Mammary microvascular endothelial cell (primary cell): ENCODE results near the gene SRSF5. TPM values are rescaled to one million over a fixed set of nuclear protein-coding genes. Genes with fewer than 3 reads are reported as not detected.

Experiments
- total RNA-seq: library from RNA; depleted of rRNA; stranded (reverse); fragments of >200 nt; gene quantifications from 2 replicates; pipeline ENCODE4 v1.2.3, GENCODE V29; 2015

SRSF5 gene
- total RNA-seq, result 114 and 122 TPM in 2 replicates

DNA sequence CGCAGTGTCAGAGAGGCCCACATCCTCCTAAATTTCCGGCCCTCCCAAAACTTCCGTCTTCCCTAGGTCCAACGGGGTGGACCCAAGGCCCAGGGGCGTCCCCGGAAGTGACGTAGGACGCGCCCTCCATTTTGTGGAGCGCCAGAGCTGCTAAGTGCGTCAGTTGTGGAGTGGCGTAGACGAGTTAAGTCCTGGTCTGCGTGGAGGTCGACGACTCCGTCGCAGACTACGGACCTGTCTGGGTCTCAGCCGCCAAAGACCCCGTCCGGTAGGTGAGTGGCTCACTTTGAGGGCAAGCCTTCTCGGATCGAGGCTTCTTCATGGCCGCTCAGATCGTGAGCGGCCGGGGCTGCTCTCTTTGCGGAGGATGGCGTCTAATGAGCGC is at the start of gene SRSF5:
TSS of gene SRSF5 (plus strand) at position 159 of the 385 bp plus-strand sequence. CDS start 1,015 bp downstream, outside the sequence.

DNA sequence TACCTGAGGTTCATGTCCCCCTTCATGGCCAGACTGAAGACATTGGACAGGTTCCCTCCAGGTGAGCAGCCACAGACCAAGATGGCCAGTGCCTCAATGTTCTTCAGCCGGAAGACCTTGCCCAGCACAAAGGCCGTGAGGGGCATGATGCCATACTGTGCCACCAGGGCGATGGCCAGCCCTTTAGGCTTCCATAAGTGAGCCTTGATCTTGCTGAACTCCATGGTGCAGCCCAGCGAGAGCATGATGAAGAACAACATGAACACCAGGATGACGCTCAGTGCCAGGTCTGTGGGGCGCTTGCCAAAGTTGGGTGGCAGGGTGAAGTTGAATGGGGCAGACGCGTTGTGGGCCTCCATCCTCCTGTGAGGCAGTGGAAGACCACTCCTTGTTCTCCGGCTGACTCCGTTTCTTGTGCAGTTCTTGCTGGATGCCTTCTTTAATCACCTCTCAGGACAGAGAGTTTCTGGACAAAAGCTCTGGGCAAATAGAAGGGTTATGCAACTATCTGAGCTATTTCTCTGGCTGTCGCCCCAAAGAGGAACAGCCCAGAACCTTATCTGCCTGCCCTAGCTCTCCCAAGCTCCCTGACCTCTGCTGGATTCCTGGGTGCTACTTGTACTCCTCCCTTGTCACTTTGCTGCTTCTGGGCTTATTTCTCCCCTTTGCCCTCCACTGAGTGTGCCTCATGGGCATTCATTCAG is 30.0 kb downstream of the SRSF5 start, which contains the start of gene SLC10A1:
TSS of gene SLC10A1 (minus strand) at position 445 of the 704 bp plus-strand sequence. CDS start at position 359, 86 bp downstream.

Other genes starting within 250 kb of the SRSF5 start
- gene CCDC177, start 192.3 kb upstream of the SRSF5 start, total RNA-seq, result not detected in 2 replicates
- gene SUSD6, start 155.5 kb upstream of the SRSF5 start, total RNA-seq, result 14.8 and 15.7 TPM in 2 replicates
- gene SLC10A1, start 30.1 kb downstream of the SRSF5 start, total RNA-seq, result not detected in 2 replicates
- gene SMOC1, start 112.3 kb downstream of the SRSF5 start, total RNA-seq, result 0.27 and 0.64 TPM in 2 replicates